G401.6 (cell line): ENCODE results near the gene CDC42.
"Not testable (repeated sequence)": the region's sequence is repeated elsewhere in the genome, so short reads cannot be mapped to it uniquely, and the experiment has no call there.

Experiments
- FAIRE-seq: peaks from 2 replicates; lab custom pipeline; 2012; peaks lifted over from hg19 to GRCh38; lab: Jason Lieb, UNC

The CDC42 gene

GRCh38 chr1:22076346-22076745 lies 23.8 kb downstream of the CDC42 start:
- FAIRE-seq: no peak

- FAIRE-seq: no peak
These were observed 25.2 kb downstream of the CDC42 start for GRCh38 chr1:22077728-22078127.

GRCh38 chr1:22078133-22078532 lies 25.6 kb downstream of the CDC42 start:
- no peak for FAIRE-seq

- no peak for FAIRE-seq
These were observed 27.7 kb downstream of the CDC42 start for GRCh38 chr1:22080191-22080590.

GRCh38 chr1:22088331-22088730 lies 35.8 kb downstream of the CDC42 start:
- FAIRE-seq: no peak

GRCh38 chr1:22089134-22089571 lies 36.6 kb downstream of the CDC42 start:
- no peak for FAIRE-seq

GRCh38 chr1:22089787-22090186 lies 37.3 kb downstream of the CDC42 start:
- no peak for FAIRE-seq

- FAIRE-seq: no peak
These were observed 38.4 kb downstream of the CDC42 start for GRCh38 chr1:22090867-22091266.

GRCh38 chr1:22092026-22092768 lies 39.7 kb downstream of the CDC42 start:
- FAIRE-seq: not testable (repeated sequence)

GRCh38 chr1:22093513-22093912 lies 41.0 kb downstream of the CDC42 start:
- FAIRE-seq: no peak

GRCh38 chr1:22096036-22096435 lies 43.5 kb downstream of the CDC42 start:
- no peak for FAIRE-seq

GRCh38 chr1:22096463-22096862 lies 44.0 kb downstream of the CDC42 start:
- FAIRE-seq: no peak

GRCh38 chr1:22098752-22099151 lies 46.2 kb downstream of the CDC42 start:
- FAIRE-seq: no peak

- FAIRE-seq: no peak
These were observed 47.7 kb downstream of the CDC42 start for GRCh38 chr1:22100168-22100567.

GRCh38 chr1:22101199-22101598 lies 48.7 kb downstream of the CDC42 start:
- FAIRE-seq: no peak

- no peak for FAIRE-seq
These were observed 49.5 kb downstream of the CDC42 start for GRCh38 chr1:22101995-22102394.

GRCh38 chr1:22102746-22103145 lies 50.2 kb downstream of the CDC42 start:
- no peak for FAIRE-seq

GRCh38 chr1:22104094-22104493 lies 51.6 kb downstream of the CDC42 start:
- FAIRE-seq: no peak

GRCh38 chr1:22104865-22105437 lies 52.4 kb downstream of the CDC42 start:
- no peak for FAIRE-seq

GRCh38 chr1:22105611-22106207 lies 53.2 kb downstream of the CDC42 start:
- FAIRE-seq: peak; percentile 84

- FAIRE-seq: no peak
These were observed 54.6 kb downstream of the CDC42 start for GRCh38 chr1:22107126-22107525.

GRCh38 chr1:22108339-22109105 lies 56.0 kb downstream of the CDC42 start:
- FAIRE-seq: no peak

GRCh38 chr1:22110016-22110415 lies 57.5 kb downstream of the CDC42 start:
- FAIRE-seq: no peak
